Upper lobe of left lung (tissue), 4 donors: Measurements from ENCODE around the gene ZNF81.

Experiments
- EP300 ChIP-seq, 4 donors: sonication (generic); formaldehyde crosslinking; IDR thresholded peaks; one replicate each; pipeline ENCODE4 v1.5.1; 2017; ENCODE audit warnings: antibody characterized with exemption in 4 of 4, control low read depth in 2 of 4
- POLR2A ChIP-seq, 4 donors: fragments of 450-650 bp; IDR thresholded peaks; one replicate each; pipeline ENCODE4 v1.5.1; 2016 to 2017; ENCODE audit warnings: antibody characterized with exemption in 4 of 4, mild to moderate bottlenecking in 2 of 4
- POLR2AphosphoS5 ChIP-seq, 2 donors: sonication (generic); formaldehyde crosslinking; IDR thresholded peaks; one replicate each; pipeline ENCODE4 v1.5.1; 2017; ENCODE audit warnings: antibody characterized with exemption in 2 of 2
- TF ChIP-seq, protein P1 (sequence below), 6 experiments: fragments of 450-650 bp in 4 of 6; fragments of 200-600 bp in 2 of 6; sonication (generic) in 2 of 6; IDR thresholded peaks; one replicate each; pipeline ENCODE4 v1.5.1; 2016 to 2019; ENCODE audit warnings: antibody characterized with exemption in 6 of 6

DNA sequence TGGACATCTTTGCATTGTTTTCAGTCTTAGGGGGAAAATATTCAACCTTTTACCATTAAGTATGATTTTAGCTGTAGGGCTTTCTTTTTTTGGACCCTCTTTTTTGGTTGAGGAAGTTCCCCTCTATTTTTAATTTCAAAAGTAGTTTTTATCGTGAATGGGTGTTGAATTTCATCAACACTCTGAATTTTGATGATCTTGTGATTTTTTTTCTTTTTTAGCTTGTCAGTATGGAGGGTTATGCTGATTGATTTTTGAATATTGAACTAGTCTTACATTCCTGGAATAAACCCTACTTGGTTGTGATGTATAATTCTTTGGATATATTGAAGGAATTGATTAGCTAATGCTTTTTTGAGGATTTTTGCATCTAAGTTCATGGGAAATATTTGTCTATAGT, 1.7 kb downstream of the ZNF81 start:
- TF ChIP-seq POLR2A (IDR thresholded peaks at IDR 0.05), result no peak
- TF ChIP-seq POLR2AphosphoS5 (IDR thresholded peaks at IDR 0.05), result no peak
- TF ChIP-seq, protein P1, sequence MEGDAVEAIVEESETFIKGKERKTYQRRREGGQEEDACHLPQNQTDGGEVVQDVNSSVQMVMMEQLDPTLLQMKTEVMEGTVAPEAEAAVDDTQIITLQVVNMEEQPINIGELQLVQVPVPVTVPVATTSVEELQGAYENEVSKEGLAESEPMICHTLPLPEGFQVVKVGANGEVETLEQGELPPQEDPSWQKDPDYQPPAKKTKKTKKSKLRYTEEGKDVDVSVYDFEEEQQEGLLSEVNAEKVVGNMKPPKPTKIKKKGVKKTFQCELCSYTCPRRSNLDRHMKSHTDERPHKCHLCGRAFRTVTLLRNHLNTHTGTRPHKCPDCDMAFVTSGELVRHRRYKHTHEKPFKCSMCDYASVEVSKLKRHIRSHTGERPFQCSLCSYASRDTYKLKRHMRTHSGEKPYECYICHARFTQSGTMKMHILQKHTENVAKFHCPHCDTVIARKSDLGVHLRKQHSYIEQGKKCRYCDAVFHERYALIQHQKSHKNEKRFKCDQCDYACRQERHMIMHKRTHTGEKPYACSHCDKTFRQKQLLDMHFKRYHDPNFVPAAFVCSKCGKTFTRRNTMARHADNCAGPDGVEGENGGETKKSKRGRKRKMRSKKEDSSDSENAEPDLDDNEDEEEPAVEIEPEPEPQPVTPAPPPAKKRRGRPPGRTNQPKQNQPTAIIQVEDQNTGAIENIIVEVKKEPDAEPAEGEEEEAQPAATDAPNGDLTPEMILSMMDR (IDR thresholded peaks at IDR 0.05), result no peak
- TF ChIP-seq EP300 (IDR thresholded peaks at IDR 0.05), result no peak
